GM08714 (cell line): ENCODE measurements around the gene ZNF277.

Experiments used
- H3K4me3 ChIP-seq: fragments of 200-500 bp; sonication (Bioruptor generic); 2 replicates; pipeline ENCODE4 v1.5.1; 2014; ENCODE audit warnings: mild to moderate bottlenecking, low read length, inconsistent platforms
- ZNF274 ChIP-seq: IDR thresholded peaks from 2 replicates; pipeline ENCODE4 v1.6.1; 2012; ENCODE audit warnings: mild to moderate bottlenecking, low read depth, low read length

Gene ZNF277

GRCh38 chr7:112267944-112268691 lies 61.6 kb downstream of the ZNF277 start:
- no peak overlapping the region for H3K4me3 ChIP-seq
- TF ChIP-seq ZNF274 = no peak

DNA sequence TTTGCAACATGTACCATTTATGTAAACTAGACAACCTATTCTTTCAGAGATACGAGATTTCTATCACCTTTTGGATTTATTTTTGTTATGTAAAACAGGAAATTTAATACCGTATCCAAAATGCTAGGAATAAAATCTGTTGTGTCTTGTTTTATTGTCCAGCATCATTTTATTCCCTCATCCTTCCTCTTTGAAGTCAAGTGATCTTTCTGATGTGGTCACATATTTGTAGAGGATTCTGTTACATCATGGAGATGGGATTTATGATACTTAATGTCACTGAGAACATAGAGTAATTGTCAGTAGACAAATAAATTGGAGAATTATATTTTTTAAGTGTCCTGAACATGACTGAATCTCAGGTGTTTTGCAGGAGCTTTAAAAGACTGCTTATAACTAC lies 64.7 kb downstream of the ZNF277 start:
- TF ChIP-seq ZNF274 = no peak

DNA sequence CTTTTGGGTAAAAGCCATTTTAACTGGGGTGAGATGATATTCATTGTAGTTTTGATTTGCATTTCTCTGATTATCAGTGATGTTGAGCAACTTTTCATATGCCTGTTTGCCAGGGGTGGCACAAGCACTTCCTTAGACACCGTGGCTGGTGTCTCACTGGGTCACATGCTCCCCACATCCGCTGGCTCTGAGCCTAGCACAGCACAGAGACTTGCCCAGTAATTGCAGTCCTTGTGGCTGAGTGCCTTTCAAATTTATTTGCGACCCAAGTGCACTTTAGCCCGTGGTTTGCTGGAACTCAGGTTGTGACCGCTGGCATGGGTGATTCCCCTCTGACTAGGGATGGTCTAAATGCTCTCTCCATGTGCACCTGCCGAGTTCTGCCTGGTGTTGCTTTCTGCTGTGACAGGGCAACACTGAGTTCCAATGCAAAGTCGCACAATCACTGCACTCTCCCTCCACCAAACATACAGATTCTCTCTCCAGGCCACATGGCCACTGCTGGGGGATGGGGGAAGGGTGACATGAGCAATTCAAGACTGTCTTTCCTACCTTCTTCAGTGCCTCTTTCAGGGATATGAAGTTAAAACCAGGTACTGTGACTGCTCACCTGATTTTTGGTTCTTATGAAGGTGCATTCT lies 66.5 kb downstream of the ZNF277 start:
- H3K4me3 ChIP-seq = no peak overlapping the region
- no peak for TF ChIP-seq ZNF274

More for the DNA sequence above, 64.7 kb downstream of the ZNF277 start:
- no peak overlapping the region for H3K4me3 ChIP-seq

DNA sequence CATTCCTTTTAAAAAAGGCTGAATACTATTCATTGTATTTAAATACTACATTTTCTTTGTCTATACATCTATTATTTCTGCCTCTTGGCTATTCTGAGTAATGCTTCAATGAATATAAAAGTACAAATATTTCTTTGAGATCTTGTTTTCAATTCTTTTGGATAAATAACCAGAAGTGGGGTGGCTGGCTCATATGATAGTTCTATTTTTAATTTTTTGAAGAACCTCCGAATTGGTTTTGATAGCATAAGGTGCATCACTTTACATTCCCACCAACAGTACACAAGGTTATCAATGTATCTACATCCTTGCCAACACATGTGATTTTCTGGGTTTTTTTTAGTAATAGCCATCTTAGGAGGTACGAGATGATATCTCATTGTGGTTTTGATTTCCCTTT lies 72.5 kb downstream of the ZNF277 start:
- TF ChIP-seq ZNF274 = no peak
- no peak overlapping the region for H3K4me3 ChIP-seq

GRCh38 chr7:112280267-112280666 lies 73.8 kb downstream of the ZNF277 start:
- no peak for TF ChIP-seq ZNF274
- H3K4me3 ChIP-seq = no peak overlapping the region

DNA sequence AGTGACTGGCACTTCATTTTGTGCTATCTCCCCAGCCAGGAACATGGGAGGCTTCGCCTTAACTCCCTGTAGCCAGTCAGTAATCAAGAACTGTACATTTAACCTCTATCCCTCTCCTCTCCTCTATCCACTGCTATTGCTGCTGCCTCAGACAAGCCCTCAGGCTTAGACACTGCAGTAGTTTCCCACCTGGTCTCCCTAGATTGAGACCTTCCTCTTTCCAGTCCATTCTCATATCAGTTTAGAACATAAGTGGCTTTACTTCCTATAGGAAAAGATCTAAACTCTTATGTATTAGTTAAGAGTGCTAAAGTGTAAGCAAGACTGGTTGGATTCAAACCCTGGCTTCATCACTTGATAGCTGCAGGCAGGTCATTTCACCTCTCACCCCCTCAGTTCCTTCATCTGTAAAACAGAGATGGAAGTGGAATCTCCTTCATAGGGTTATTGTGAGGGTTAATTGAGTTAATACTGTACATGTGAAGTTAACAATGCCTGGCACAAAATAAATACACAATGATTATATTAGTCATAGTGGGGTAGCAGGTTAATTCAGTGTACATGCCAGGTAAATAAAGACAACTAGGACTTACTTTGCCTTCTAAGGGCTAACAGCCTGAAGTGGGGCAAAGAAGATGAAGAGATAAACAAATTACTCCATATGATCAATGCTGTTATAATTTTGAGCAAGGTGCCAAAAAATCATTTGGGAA lies 76.1 kb downstream of the ZNF277 start:
- TF ChIP-seq ZNF274 = no peak
- H3K4me3 ChIP-seq = no peak overlapping the region

DNA sequence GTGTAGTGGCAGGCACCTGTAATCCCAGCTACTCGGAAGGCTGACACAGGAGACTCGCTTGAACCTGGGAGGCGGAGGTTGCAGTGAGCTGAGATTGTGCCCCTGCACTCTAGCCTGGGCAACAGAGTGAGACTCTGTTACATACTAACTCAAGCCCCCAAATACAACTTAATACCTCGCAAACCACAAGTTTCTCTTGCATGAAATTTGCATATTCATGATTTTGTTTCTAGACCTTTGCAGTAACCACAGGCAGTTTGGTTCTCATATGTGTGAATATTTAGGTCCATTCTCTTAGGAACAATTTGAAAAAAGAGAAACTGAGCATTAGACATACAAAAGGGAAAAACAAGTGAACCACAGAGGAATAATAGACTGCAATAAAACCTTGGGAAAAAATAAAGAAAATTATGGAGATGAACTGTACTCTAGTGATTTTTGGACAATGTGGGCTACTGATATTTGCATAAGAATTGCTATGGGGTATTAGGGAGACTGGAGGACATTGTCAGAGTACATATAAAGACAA lies 77.0 kb downstream of the ZNF277 start:
- H3K4me3 ChIP-seq = no peak overlapping the region
- TF ChIP-seq ZNF274 = no peak

DNA sequence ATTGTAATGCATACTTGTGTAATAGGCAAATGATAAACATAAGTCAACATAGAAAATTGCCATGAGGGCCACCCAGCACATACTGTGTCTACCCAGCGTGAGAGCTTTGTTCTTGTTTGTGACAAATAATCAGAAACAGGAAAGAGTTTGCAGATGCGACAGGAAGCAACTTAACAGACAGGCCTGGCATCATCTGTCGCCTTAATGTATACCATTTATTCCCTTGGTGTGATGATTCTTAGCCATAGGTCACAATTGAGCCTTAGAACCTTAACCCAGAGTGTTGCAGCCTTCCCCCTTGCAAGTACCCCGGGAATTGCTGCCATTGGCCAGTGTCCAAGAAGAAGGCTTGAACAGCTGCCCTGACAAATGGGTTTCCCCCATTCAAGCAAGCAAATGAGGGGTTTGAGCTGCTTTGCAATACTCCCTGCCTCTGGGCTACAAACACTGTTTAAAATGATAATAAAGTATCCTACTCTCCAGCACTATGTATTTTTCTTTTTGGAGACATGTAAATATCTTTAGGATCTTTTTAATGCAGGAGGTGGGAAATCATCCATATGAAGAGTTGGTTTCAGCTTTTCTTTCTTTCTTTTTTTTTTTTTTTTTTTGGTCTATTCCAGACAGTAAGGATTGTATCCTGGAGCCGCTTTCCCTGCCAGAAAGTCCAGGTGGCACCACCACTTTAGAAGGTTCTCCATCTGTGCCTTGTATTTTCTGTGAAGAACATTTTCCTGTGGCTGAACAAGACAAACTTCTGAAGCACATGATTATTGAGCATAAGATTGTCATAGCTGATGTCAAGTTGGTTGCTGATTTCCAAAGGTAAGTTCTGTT lies 80.0 kb downstream of the ZNF277 start:
- no peak for TF ChIP-seq ZNF274
- H3K4me3 ChIP-seq = no peak overlapping the region

DNA sequence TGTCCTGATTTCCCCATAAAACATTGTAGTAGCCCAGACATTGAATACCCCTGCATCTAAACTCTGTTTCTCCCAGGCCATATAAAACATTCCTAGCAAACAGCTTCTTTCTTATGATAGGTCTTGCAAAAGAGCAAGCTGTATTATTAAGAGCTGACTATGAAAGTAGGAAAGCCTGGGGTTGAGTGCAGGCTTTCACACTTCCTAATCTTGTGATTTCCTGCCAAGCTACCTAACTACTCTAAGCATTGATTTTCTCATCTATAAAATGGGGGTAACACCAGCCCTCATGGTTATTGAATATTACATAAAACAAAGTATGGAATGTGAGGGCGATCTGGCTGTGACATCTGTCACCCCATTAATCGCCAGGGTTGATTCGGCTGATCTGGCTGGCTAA lies 81.8 kb downstream of the ZNF277 start:
- TF ChIP-seq ZNF274 = no peak
- H3K4me3 ChIP-seq = no peak overlapping the region

DNA sequence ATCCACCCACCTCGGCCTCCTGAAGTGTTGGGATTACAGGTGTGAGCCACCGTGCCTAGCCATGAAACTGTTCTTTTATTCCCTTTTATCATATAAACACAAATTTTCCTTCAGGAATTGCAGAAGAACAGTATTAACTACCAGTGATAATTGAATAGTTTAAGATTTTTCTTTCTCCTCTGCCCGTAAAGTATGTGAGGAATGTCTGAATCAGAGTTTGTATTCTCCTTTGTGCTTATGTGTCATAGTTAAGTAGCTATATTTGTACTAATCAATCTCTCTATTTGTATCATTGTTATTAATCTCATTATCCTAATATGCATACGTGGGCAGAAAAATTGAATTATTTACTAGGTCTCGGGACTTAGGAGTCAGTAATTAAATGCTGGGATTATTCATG lies 83.6 kb downstream of the ZNF277 start:
- no peak for TF ChIP-seq ZNF274
- no peak overlapping the region for H3K4me3 ChIP-seq

DNA sequence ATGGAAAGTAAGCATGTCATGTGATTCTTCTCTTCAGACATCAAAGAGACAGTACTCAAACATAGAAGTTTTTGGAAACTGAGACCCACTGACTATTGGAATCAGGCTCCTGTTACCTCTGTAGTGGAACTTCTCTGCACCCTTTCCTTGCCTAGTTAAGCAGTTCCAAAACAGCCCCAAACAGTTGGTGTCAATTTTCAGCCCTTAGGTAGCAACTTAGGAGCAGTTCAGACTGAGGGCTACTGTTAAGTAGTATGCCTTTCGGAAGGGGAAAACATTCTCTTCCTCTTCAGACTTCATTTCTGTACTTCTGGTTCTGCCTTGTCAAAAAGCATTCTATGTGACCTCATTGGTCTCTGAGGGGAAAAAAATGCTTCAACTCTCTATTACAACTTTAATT lies 85.7 kb downstream of the ZNF277 start:
- no peak overlapping the region for H3K4me3 ChIP-seq
- TF ChIP-seq ZNF274 = no peak

- no peak overlapping the region for H3K4me3 ChIP-seq
- no peak for TF ChIP-seq ZNF274
Measured at GRCh38 chr7:112293416-112293815, 86.9 kb downstream of the ZNF277 start.

DNA sequence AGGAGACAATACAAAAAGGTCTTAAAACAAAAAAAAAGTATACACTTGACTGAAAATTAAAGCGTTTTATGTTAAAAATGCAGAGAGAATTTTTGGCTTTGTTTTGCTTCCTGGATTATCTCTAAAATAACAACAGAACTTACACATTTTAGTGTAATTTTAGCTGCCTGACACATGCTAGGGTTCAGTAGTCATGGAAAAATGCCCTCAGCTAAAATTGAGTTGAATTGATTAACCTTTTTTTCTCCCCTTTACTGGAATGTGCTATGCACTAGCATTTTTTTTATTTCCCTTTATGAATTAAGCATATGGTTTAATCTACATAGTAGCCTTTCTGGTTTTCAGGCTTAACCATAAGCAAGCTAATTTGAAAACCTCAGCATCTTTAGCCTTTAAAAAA lies 89.9 kb downstream of the ZNF277 start:
- no peak overlapping the region for H3K4me3 ChIP-seq
- TF ChIP-seq ZNF274 = no peak

GRCh38 chr7:112297681-112298080 lies 91.2 kb downstream of the ZNF277 start:
- H3K4me3 ChIP-seq = no peak overlapping the region
- no peak for TF ChIP-seq ZNF274

DNA sequence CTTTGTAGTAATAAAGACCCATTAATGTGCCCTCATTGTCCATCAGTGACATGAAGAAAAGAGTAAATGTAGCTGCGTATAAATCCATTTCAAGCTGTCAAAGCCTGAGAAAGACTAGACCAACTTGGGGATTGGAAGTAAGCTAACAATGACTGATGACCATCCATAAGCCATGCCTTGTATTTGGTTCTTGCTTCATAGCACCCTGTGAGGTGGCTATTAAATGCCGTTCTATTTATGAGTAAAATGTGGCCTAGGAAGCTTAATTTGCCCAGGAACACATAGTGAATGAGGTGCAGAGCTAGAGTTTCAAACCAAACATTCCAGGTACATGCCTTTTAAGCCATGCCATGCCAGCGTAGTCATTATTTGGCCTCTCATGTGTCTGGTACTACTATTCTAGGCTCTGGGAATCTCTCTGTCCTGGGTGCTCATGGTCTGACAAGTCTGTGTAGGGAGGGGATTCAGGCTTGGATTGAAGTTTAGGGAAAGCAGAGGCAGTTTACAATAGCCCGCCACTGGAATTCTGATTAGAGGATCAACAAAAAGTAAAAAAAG lies 92.1 kb downstream of the ZNF277 start:
- no peak for TF ChIP-seq ZNF274
- H3K4me3 ChIP-seq = no peak overlapping the region
